CD4-positive, alpha-beta T cell (primary cell): ENCODE data around the gene FAM78A. TPM values are rescaled to one million over a fixed set of nuclear protein-coding genes. Genes with fewer than 3 reads are reported as not detected.

Experiments used
- ATAC-seq: fragments of 200-7000 bp; cut with Tn5 transposase; one replicate; pipeline ENCODE4 v1.10.0; 2022; ENCODE audit warnings: mild to moderate bottlenecking; ENCODE audit not compliant: poor library complexity
- CTCF ChIA-PET: fragments of 350-600 bp; sonication (Branson Sonifier 250); formaldehyde crosslinking; loops from one replicate; lab custom pipeline; 2021; ENCODE audit warnings: antibody characterized with exemption, inconsistent platforms; lab: Charles Lee
- POLR2A ChIA-PET: fragments of 350-600 bp; sonication (Branson Sonifier 250); formaldehyde crosslinking; loops from one replicate; lab custom pipeline; 2021; ENCODE audit warnings: antibody characterized with exemption, inconsistent platforms; lab: Charles Lee
- DNase-seq, 14 experiments: peaks; one replicate each; pipeline ENCODE4 v3.0.0-alpha.2; 2013 to 2020; ENCODE audit warnings: mixed read lengths in 2 of 14
- H3K27ac ChIP-seq, 2 donors: one replicate each; pipeline versions ENCODE4 v1.5.1 to v1.7.0; 2013; ENCODE audit warnings: low read length in 2 of 2, low read depth in 1 of 2, mild to moderate bottlenecking in 1 of 2
- H3K27me3 ChIP-seq, 2 experiments: 1 replicate in 1 of 2; 2 replicates in 1 of 2; pipeline versions ENCODE4 v1.6.1 to v1.7.0; 2013; ENCODE audit warnings: low read length in 2 of 2, control low read depth in 1 of 2, mild to moderate bottlenecking in 1 of 2, moderate library complexity in 1 of 2; ENCODE audit not compliant: insufficient read depth in 2 of 2, control insufficient read depth in 1 of 2
- H3K36me3 ChIP-seq: one replicate; pipeline ENCODE4 v1.6.1; 2013; ENCODE audit warnings: low read length, control low read depth; ENCODE audit not compliant: insufficient read depth
- H3K4me1 ChIP-seq: one replicate; pipeline ENCODE4 v1.6.1; 2013; ENCODE audit warnings: low read length, control low read depth; ENCODE audit not compliant: insufficient read depth
- H3K4me3 ChIP-seq: one replicate; pipeline ENCODE4 v1.5.1; 2013; ENCODE audit warnings: mild to moderate bottlenecking, low read length, moderate library complexity
- H3K9me3 ChIP-seq, 2 experiments: 1 replicate in 1 of 2; 2 replicates in 1 of 2; pipeline versions ENCODE4 v1.6.1 to v1.7.0; 2013; ENCODE audit warnings: low read length in 2 of 2, mild to moderate bottlenecking in 2 of 2, control low read depth in 1 of 2, moderate library complexity in 1 of 2; ENCODE audit not compliant: control insufficient read depth in 1 of 2, insufficient read depth in 1 of 2
- H3K27ac Mint-ChIP-seq: one replicate; pipeline ENCODE4 v1.8.0; 2020; ENCODE audit warnings: mixed read lengths
- H3K27me3 Mint-ChIP-seq: one replicate; pipeline ENCODE4 v1.8.0; 2021; ENCODE audit warnings: mixed read lengths
- H3K36me3 Mint-ChIP-seq: one replicate; pipeline ENCODE4 v1.8.0; 2021; ENCODE audit warnings: low read depth, mixed read lengths
- H3K4me1 Mint-ChIP-seq: one replicate; pipeline ENCODE4 v1.8.0; 2021; ENCODE audit warnings: low read depth, mixed read lengths
- H3K4me3 Mint-ChIP-seq: one replicate; pipeline ENCODE4 v1.8.0; 2020; ENCODE audit warnings: mild to moderate bottlenecking, mixed read lengths
- H3K9me3 Mint-ChIP-seq: one replicate; pipeline ENCODE4 v1.8.0; 2020; ENCODE audit warnings: mixed read lengths
- intact Hi-C, 2 experiments: fragments of 100-400 bp; cut with DNase I in 1 of 2; cut with micrococcal nuclease in 1 of 2; formaldehyde crosslinking; loops; one replicate each; pipeline versions ENCODE4 v1.15.1 to v1.9.0; 2023 to 2025; cut with DNase I, micrococcal nuclease
- total RNA-seq, 174 experiments: library from RNA in 2 of 174; stranded (reverse) in 2 of 174; gene quantifications; one replicate each; pipeline ENCODE4 v1.2.3 and lab custom pipeline; 2021 to 2026
- TF ChIP-seq, protein P1 (sequence below): fragments of 200-600 bp; IDR thresholded peaks from one replicate; pipeline ENCODE4 v1.8.0; 2022; ENCODE audit warnings: antibody characterized with exemption, mild to moderate bottlenecking

FAM78A gene
- total RNA-seq, 2 experiments from 2014 or later = 62.4 to 62.7 TPM

DNA sequence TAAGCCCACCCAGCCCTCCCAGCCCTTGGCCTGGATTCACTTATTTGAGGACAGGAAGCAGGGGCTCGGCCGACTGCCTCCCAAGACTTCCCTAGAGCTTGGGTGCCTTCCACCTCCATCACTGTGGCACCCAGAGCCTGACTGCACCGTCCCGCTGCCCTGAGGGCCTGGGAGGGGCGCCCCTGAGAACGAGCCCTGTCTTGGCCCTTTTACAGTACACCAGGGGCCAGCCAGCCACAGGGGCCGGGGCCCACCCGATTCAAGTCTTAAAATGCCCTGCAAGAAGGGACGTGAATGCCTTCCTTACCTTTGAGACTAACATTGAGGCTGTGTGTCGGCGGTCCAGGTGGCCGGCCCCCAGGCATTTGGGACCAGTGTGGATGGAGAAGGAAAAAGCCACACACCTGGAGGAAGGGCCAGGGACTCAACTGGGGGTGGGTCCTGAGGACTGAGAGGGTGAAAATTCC, 16.8 kb downstream of the FAM78A start:
- Histone ChIP-seq H3K9me3 (no peaks in the 10 kb centered on the region), H3K4me1 (peaks cover 99% of the 10 kb centered on the region), H3K27me3 (no peaks in the 10 kb centered on the region), H3K27ac (no peak overlapping the region), H3K4me3 (no peak overlapping the region), H3K36me3 (peaks cover 63% of the 10 kb centered on the region)
- H3K4me3 Mint-ChIP-seq = no peak overlapping the region
- CTCF ChIA-PET = no interaction called here
- no peaks in the 10 kb centered on the region for H3K27me3 Mint-ChIP-seq
- H3K4me1 Mint-ChIP-seq = peaks cover 70% of the 10 kb centered on the region
- peak overlapping the region; percentile 98 for H3K27ac Mint-ChIP-seq
- peaks cover 72% of the 10 kb centered on the region for H3K36me3 Mint-ChIP-seq
- H3K9me3 Mint-ChIP-seq = no peaks in the 10 kb centered on the region
- intact Hi-C loops = no loop called here
- ATAC-seq (no peak), DNase-seq (peak in 1 of 14 experiments; percentile 3)
- TF ChIP-seq, protein P1, sequence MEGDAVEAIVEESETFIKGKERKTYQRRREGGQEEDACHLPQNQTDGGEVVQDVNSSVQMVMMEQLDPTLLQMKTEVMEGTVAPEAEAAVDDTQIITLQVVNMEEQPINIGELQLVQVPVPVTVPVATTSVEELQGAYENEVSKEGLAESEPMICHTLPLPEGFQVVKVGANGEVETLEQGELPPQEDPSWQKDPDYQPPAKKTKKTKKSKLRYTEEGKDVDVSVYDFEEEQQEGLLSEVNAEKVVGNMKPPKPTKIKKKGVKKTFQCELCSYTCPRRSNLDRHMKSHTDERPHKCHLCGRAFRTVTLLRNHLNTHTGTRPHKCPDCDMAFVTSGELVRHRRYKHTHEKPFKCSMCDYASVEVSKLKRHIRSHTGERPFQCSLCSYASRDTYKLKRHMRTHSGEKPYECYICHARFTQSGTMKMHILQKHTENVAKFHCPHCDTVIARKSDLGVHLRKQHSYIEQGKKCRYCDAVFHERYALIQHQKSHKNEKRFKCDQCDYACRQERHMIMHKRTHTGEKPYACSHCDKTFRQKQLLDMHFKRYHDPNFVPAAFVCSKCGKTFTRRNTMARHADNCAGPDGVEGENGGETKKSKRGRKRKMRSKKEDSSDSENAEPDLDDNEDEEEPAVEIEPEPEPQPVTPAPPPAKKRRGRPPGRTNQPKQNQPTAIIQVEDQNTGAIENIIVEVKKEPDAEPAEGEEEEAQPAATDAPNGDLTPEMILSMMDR = no peak
- POLR2A ChIA-PET = interaction anchor here (18.0 kb wide), 1 partner anchor 11 kb away, joined by 738 read pairs; the partner anchor contains the start of gene FAM78A

DNA sequence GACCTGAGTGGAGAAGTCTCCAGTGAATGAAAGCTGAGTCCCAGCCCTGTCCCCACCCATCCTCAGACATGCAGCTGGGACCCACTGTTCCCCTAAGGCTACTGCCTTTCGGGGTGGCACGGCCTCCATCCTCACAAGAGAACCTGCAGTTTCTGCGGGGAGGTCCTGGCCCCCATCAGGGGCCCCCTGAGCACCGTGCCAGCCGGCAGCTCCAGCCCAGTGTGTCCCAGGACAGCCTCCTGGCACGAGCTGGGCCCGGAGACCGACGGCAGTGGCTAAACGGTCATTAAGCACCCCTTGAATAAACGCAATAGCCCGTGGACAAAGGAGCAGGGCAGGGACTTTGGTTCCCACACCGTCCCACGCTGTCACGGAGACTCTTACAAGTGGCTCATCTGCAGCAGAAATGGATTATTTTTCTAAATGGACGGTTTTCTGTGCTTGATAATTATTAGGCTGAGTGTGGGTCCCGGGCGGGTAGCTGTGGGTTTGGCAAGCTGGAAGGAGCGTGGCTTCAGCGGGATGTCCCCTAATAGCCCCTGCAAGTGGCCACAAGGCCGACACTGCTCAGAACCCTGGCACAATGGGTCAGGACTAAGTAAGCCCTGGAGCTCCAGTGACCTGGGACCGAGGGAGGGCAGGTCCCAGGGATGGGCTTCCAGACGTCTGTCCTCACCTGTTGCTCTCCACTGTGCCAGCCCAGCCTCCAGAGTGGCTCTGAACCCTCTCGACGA, 17.4 kb downstream of the FAM78A start:
- DNase-seq (no peak), ATAC-seq (no peak)
- POLR2A ChIA-PET = interaction anchor here (18.0 kb wide), 1 partner anchor 11 kb away, joined by 738 read pairs; the partner anchor contains the start of gene FAM78A
- TF ChIP-seq, protein P1 = no peak
- intact Hi-C loops = no loop called here
- peak overlapping the region; percentile 98 for H3K27ac Mint-ChIP-seq
- H3K4me3 ChIP-seq = no peak overlapping the region
- H3K4me1 Mint-ChIP-seq = peaks cover 70% of the 10 kb centered on the region
- peak overlapping the region; percentile 63 to 91 for H3K27ac ChIP-seq
- H3K27me3 Mint-ChIP-seq = no peaks in the 10 kb centered on the region
- H3K4me3 Mint-ChIP-seq = no peak overlapping the region
- H3K36me3 Mint-ChIP-seq = peaks cover 66% of the 10 kb centered on the region
- no peaks in the 10 kb centered on the region for H3K9me3 ChIP-seq
- H3K27me3 ChIP-seq = no peaks in the 10 kb centered on the region
- H3K36me3 ChIP-seq = peaks cover 57% of the 10 kb centered on the region
- CTCF ChIA-PET = no interaction called here
- peaks cover 99% of the 10 kb centered on the region for H3K4me1 ChIP-seq
- H3K9me3 Mint-ChIP-seq = no peaks in the 10 kb centered on the region

DNA sequence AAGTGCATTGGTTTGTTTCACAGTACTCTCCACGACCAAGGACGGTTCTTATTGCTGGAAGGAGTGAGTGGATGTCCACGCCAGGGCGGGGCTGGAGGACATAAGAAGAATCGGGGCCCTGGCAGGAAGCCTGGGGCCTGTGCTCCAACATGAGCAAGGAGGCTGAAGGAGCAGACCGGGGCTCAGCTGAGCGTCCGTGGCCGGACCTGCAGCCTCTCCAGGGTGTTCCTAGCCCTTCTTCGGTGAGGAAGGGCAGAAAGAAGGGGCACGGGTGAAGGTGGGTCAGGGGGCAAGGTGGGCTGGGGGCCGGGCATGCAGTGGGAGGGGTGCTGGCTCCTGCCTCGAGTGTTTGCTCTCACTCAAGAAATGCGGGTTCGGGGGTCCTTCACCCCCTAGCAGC, 18.1 kb downstream of the FAM78A start:
- intact Hi-C loops = no loop called here
- ChIA-PET POLR2A (interaction anchor here (3.4 to 18.0 kb wide), 3 partner anchors 12 to 23 kb away, joined by 57 to 738 read pairs (median 130); partner anchors contain the start of gene FAM78A), CTCF (no interaction called here)
- H3K27me3 ChIP-seq = no peaks in the 10 kb centered on the region
- peaks cover 52% of the 10 kb centered on the region for H3K36me3 ChIP-seq
- ATAC-seq (no peak), DNase-seq (peak in 1 of 14 experiments; percentile 6)
- H3K36me3 Mint-ChIP-seq = peaks cover 59% of the 10 kb centered on the region
- peak overlapping the region; percentile 82 for H3K4me3 Mint-ChIP-seq
- H3K4me3 ChIP-seq = no peak overlapping the region
- H3K27ac ChIP-seq = peak overlapping the region; percentile 63 to 91
- no peaks in the 10 kb centered on the region for H3K27me3 Mint-ChIP-seq
- H3K4me1 ChIP-seq = peaks cover 100% of the 10 kb centered on the region
- no peaks in the 10 kb centered on the region for H3K9me3 Mint-ChIP-seq
- peaks cover 69% of the 10 kb centered on the region for H3K4me1 Mint-ChIP-seq
- no peaks in the 10 kb centered on the region for H3K9me3 ChIP-seq
- TF ChIP-seq, protein P1 = no peak
- H3K27ac Mint-ChIP-seq = peak overlapping the region; percentile 98
